ENCODE measurements around the gene ACE. TPM values are rescaled to one million over a fixed set of nuclear protein-coding genes. Genes with fewer than 3 reads are reported as not detected.
"Not testable (repeated sequence)": the region's sequence is repeated elsewhere in the genome, so short reads cannot be mapped to it uniquely, and the experiment has no call there.

ACE gene
- total RNA-seq, 1 donor from 2014 or later, result 1.0 TPM

DNA sequence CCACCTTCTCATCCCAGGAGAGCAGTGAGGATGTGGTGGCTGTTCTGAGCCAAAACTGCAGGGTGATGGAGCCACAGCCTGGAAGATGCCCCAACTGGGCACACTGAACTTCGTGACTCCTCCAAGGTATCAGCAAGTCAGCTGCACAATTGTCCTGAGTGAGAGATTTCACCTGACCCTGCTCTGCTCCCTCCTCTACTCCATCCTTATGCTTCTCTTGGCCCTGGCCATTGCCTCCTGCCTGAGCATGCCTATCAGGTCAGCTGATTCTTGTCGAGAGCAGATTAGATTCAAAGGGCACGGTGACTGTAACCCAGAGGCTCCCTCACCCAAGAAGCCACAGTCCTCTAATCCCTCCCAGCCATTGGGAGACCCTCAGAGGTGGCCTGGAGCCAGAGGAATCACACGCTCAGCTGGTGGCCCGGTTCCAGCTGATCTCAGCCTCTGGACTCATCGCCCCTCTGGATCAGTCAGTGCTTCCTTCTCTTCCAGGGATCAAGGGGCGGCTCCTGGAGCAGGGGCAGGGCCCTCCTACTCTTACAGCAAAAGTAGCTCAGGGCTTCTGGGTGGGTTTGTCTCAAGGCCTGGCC is 23.8 kb upstream of the ACE start:
- no peak overlapping the region for H3K27ac ChIP-seq (ENCODE audit: low read depth, low read length)

DNA sequence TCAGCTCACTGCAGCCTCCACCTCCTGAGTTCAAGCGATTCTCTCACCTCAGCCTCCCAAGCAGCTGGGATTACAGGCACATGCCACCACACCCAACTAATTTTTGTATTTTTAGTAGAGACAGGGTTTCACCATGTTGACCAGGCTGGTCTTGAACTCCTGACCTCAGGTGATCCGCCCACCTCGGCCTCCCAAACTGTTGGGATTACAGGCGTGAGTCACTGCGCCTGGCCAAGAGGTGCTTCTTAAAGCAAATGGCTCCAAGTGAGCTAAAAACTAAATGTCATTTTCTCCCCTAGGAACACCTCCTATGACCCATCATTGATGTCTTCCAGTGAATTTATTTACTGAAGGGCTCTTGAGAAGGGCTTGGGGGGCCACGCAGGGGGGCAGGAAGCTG is 22.5 kb upstream of the ACE start:
- FAIRE-seq; H3K4me1 Mint-ChIP-seq (ENCODE audit: low read depth, unreplicated experiment); H3K79me2 ChIP-seq (ENCODE audit: insufficient read depth, low read length): not testable (repeated sequence)

More for the DNA sequence above, 23.8 kb upstream of the ACE start:
- Histone ChIP-seq H3K36me3 (ENCODE audit: insufficient read depth, low read length) (no peaks in the 10 kb centered on the region), H3K79me2 (ENCODE audit: insufficient read depth, low read length) (no peaks in the 10 kb centered on the region), H3K27me3 (ENCODE audit: insufficient read depth, low read length) (no peaks in the 10 kb centered on the region), H3K9me3 (ENCODE audit: insufficient read depth, low read depth, low read length) (no peaks in the 10 kb centered on the region), H3K9ac (ENCODE audit: low read length) (no peak overlapping the region), H4K20me1 (ENCODE audit: insufficient read depth, low read length) (no peaks in the 10 kb centered on the region), H2AFZ (ENCODE audit: low read depth, low read length) (no peak overlapping the region), H3K4me3 (ENCODE audit: insufficient read depth, low read depth, low read length) (no peak overlapping the region), H3K4me1 (ENCODE audit: insufficient read depth, low read length) (peaks cover 8% of the 10 kb centered on the region), H3K4me2 (ENCODE audit: low read length) (no peak overlapping the region)
- H3K27me3 Mint-ChIP-seq (ENCODE audit: low read depth, unreplicated experiment), result peaks cover 19% of the 10 kb centered on the region
- H3K9me3 Mint-ChIP-seq (ENCODE audit: unreplicated experiment), result peaks cover 6% of the 10 kb centered on the region
- peaks cover 4% of the 10 kb centered on the region for H3K36me3 Mint-ChIP-seq (ENCODE audit: low read depth, unreplicated experiment)
- DNase-seq (ENCODE audit: low read depth) (no peak), FAIRE-seq (no peak)
- no peak overlapping the region for H3K27ac Mint-ChIP-seq (ENCODE audit: unreplicated experiment)
- no peak overlapping the region for H3K4me3 Mint-ChIP-seq (ENCODE audit: unreplicated experiment)
- TF ChIP-seq, protein P1, sequence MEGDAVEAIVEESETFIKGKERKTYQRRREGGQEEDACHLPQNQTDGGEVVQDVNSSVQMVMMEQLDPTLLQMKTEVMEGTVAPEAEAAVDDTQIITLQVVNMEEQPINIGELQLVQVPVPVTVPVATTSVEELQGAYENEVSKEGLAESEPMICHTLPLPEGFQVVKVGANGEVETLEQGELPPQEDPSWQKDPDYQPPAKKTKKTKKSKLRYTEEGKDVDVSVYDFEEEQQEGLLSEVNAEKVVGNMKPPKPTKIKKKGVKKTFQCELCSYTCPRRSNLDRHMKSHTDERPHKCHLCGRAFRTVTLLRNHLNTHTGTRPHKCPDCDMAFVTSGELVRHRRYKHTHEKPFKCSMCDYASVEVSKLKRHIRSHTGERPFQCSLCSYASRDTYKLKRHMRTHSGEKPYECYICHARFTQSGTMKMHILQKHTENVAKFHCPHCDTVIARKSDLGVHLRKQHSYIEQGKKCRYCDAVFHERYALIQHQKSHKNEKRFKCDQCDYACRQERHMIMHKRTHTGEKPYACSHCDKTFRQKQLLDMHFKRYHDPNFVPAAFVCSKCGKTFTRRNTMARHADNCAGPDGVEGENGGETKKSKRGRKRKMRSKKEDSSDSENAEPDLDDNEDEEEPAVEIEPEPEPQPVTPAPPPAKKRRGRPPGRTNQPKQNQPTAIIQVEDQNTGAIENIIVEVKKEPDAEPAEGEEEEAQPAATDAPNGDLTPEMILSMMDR (IDR thresholded peaks at IDR 0.05; ENCODE audit: insufficient read depth, low read depth, low read length), result no peak
- no peak for TF ChIP-seq EZH2 (IDR thresholded peaks at IDR 0.05; ENCODE audit: insufficient read depth, low read length)
- H3K4me1 Mint-ChIP-seq (ENCODE audit: low read depth, unreplicated experiment), result peaks cover 8% of the 10 kb centered on the region

DNA sequence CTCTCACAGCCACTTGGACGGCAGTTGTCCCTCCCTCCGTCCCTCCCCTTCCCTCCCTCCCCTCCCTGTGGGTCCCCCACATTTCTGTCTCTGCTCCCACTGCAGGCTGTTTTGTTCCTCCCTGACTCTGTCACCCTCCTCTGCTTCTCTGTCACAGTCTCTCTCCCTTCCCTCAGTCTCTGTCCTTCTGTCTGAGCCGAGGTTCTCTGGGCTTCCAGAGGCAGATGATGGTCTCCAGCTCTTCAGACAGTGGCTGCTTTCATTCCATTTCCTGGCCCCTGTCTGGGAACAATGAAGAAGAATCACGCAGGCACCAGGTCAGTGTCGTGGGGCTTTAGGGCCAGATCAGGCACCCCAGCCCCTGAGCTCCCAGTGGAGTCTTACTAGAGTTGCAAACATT is 21.9 kb upstream of the ACE start:
- Histone ChIP-seq H3K9ac (ENCODE audit: low read length) (no peak overlapping the region), H4K20me1 (ENCODE audit: insufficient read depth, low read length) (no peaks in the 10 kb centered on the region), H3K27ac (ENCODE audit: low read depth, low read length) (no peak overlapping the region), H3K36me3 (ENCODE audit: insufficient read depth, low read length) (no peaks in the 10 kb centered on the region), H3K4me1 (ENCODE audit: insufficient read depth, low read length) (peaks cover 9% of the 10 kb centered on the region), H3K9me3 (ENCODE audit: insufficient read depth, low read depth, low read length) (no peaks in the 10 kb centered on the region), H3K4me2 (ENCODE audit: low read length) (no peak overlapping the region), H3K27me3 (ENCODE audit: insufficient read depth, low read length) (no peaks in the 10 kb centered on the region), H3K79me2 (ENCODE audit: insufficient read depth, low read length) (no peaks in the 10 kb centered on the region), H2AFZ (ENCODE audit: low read depth, low read length) (no peak overlapping the region), H3K4me3 (ENCODE audit: insufficient read depth, low read depth, low read length) (no peak overlapping the region)
- TF ChIP-seq, protein P1 (IDR thresholded peaks at IDR 0.05; ENCODE audit: insufficient read depth, low read depth, low read length), result no peak
- TF ChIP-seq EZH2 (IDR thresholded peaks at IDR 0.05; ENCODE audit: insufficient read depth, low read length), result no peak
- peaks cover 2% of the 10 kb centered on the region for H3K36me3 Mint-ChIP-seq (ENCODE audit: low read depth, unreplicated experiment)
- H3K27me3 Mint-ChIP-seq (ENCODE audit: low read depth, unreplicated experiment), result peaks cover 18% of the 10 kb centered on the region
- peaks cover 6% of the 10 kb centered on the region for H3K4me1 Mint-ChIP-seq (ENCODE audit: low read depth, unreplicated experiment)
- H3K4me3 Mint-ChIP-seq (ENCODE audit: unreplicated experiment), result no peak overlapping the region
- H3K9me3 Mint-ChIP-seq (ENCODE audit: unreplicated experiment), result peaks cover 6% of the 10 kb centered on the region
- no peak overlapping the region for H3K27ac Mint-ChIP-seq (ENCODE audit: unreplicated experiment)
- FAIRE-seq, result no peak
- no peak for DNase-seq (ENCODE audit: low read depth)

More for the DNA sequence above, 22.5 kb upstream of the ACE start:
- not testable (repeated sequence) for H3K9me3 Mint-ChIP-seq (ENCODE audit: unreplicated experiment); H3K9me3 ChIP-seq (ENCODE audit: insufficient read depth, low read depth, low read length); H3K36me3 Mint-ChIP-seq (ENCODE audit: low read depth, unreplicated experiment); H2AFZ ChIP-seq (ENCODE audit: low read depth, low read length); H3K27me3 ChIP-seq (ENCODE audit: insufficient read depth, low read length); H3K27ac ChIP-seq (ENCODE audit: low read depth, low read length); H3K4me3 Mint-ChIP-seq (ENCODE audit: unreplicated experiment); H3K9ac ChIP-seq (ENCODE audit: low read length); H4K20me1 ChIP-seq (ENCODE audit: insufficient read depth, low read length); H3K36me3 ChIP-seq (ENCODE audit: insufficient read depth, low read length); H3K27ac Mint-ChIP-seq (ENCODE audit: unreplicated experiment); H3K4me1 ChIP-seq (ENCODE audit: insufficient read depth, low read length); H3K4me2 ChIP-seq (ENCODE audit: low read length); H3K4me3 ChIP-seq (ENCODE audit: insufficient read depth, low read depth, low read length); DNase-seq (ENCODE audit: low read depth)
- peaks cover 19% of the 10 kb centered on the region for H3K27me3 Mint-ChIP-seq (ENCODE audit: low read depth, unreplicated experiment)

Data from astrocyte (in vitro differentiated cells and primary cell).